HL-60/S4 (cell line): ENCODE data around the gene MYO9A.

ENCODE experiments used
- in situ Hi-C: fragments of 300-500 bp; cut with MboI; formaldehyde crosslinking; loops from 2 replicates; pipeline ENCODE4 v1.14.3; 2022; ENCODE audit warnings: low sequenced_read_pairs

MYO9A gene

GRCh38 chr15:71970435-71970834 is 147.5 kb downstream of the MYO9A start:
- in situ Hi-C loops: no loop called here

- in situ Hi-C loops: no loop called here
These were observed 155.4 kb downstream of the MYO9A start for GRCh38 chr15:71962537-71962936.

GRCh38 chr15:71957026-71957425 is 160.9 kb downstream of the MYO9A start:
- in situ Hi-C loops: no loop called here

- in situ Hi-C loops: no loop called here
These were observed 166.8 kb downstream of the MYO9A start for GRCh38 chr15:71951134-71951533.

GRCh38 chr15:71945012-71945411 is 172.9 kb downstream of the MYO9A start:
- in situ Hi-C loops: no loop called here

- in situ Hi-C loops: no loop called here
These were observed 174.1 kb downstream of the MYO9A start for GRCh38 chr15:71943806-71944205.

- in situ Hi-C loops: no loop called here
These were observed 177.9 kb downstream of the MYO9A start for GRCh38 chr15:71939981-71940588.

- in situ Hi-C loops: no loop called here
These were observed 180.2 kb downstream of the MYO9A start for GRCh38 chr15:71937650-71938311.

- in situ Hi-C loops: no loop called here
These were observed 183.5 kb downstream of the MYO9A start for GRCh38 chr15:71934446-71934845.

- in situ Hi-C loops: no loop called here
These were observed 185.3 kb downstream of the MYO9A start for GRCh38 chr15:71932689-71933088.

- in situ Hi-C loops: no loop called here
These were observed 186.7 kb downstream of the MYO9A start for GRCh38 chr15:71931261-71931660.

GRCh38 chr15:71925145-71925544 is 192.8 kb downstream of the MYO9A start:
- in situ Hi-C loops: no loop called here

- in situ Hi-C loops: no loop called here
These were observed 196.8 kb downstream of the MYO9A start for GRCh38 chr15:71921191-71921590.

GRCh38 chr15:71920573-71920972 is 197.4 kb downstream of the MYO9A start:
- in situ Hi-C loops: no loop called here

- in situ Hi-C loops: no loop called here
These were observed 201.1 kb downstream of the MYO9A start for GRCh38 chr15:71916834-71917233.

GRCh38 chr15:71914092-71914491 is 203.9 kb downstream of the MYO9A start:
- in situ Hi-C loops: no loop called here

GRCh38 chr15:71899674-71900073 is 218.3 kb downstream of the MYO9A start:
- in situ Hi-C loops: no loop called here

GRCh38 chr15:71893691-71894090 is 224.3 kb downstream of the MYO9A start:
- in situ Hi-C loops: no loop called here

GRCh38 chr15:71892335-71892734 is 225.6 kb downstream of the MYO9A start:
- in situ Hi-C loops: no loop called here

GRCh38 chr15:71891026-71891425 is 226.9 kb downstream of the MYO9A start:
- in situ Hi-C loops: no loop called here

GRCh38 chr15:71889947-71890346 is 228.0 kb downstream of the MYO9A start:
- in situ Hi-C loops: no loop called here

GRCh38 chr15:71889385-71889784 is 228.6 kb downstream of the MYO9A start:
- in situ Hi-C loops: no loop called here

- in situ Hi-C loops: no loop called here
These were observed 229.2 kb downstream of the MYO9A start for GRCh38 chr15:71888797-71889196.
